ENCODE measurements around the gene HSPG2. TPM values are rescaled to one million over a fixed set of nuclear protein-coding genes. Genes with fewer than 3 reads are reported as not detected.

HSPG2 gene
- total RNA-seq, 1 donor from 2014 or later, result 746 TPM

DNA sequence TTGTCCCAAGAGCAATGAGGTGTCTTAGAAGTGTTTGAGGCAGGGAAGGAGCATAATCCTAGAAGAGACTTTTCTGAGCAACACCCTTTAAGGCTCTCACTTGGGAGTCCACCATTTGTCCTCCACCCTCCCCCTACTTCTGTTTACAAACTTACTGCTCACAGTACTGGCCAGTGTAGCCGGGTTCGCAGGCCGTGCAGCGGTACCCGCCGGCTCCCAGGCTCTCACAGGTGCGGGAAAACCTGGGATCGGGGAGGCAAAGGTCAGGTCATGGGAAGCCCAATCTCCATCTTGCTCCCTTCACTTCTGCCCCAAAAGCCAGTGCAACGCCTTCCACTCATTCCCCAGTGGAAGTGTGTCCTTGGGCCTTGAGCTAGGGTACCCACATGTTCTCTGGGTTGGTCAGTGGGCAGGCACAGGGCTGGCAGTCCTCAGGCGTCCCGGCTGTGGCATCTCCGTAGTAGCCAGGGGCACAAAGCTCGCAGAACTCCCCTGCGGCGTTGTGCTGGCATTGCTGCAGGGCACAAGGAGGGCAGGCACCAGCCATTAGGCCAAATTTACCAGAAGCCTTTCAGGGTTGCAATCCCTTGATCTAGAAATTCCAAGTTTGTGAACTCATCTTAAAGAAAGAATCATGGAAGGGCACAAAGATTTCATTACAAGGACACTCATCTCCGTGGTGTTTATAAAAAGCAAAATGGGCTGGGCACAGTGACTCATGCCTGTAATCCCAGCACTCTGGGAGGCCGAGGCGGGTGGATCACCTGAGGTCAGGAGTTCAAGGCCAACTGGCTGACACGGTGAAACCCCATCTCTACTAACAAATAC is 75.3 kb downstream of the HSPG2 start:
- DNase-seq (ENCODE audit: low spot score), result no peak

DNA sequence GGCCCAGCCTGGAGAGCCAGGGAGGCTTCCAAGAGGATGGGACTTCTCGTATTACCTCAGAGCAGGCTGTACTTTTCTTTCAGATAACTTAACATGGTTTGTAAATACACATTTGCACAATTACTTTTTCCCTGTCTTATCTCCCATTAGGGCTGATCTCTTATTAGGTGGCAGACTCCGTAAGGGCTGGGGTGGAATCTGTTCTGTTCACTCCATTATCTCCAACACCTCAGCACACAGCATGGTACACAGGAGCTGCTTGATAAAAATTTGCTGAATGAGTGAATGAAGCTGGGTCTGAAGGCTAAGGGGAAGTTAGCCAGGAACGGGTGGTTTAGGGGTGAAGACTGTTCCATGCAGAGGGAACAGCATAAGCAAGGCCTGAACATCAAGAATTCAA is 76.1 kb downstream of the HSPG2 start:
- DNase-seq (ENCODE audit: low spot score), result no peak

- DNase-seq (ENCODE audit: low spot score), result no peak
Measured at GRCh38 chr1:21859669-21860179, 77.4 kb downstream of the HSPG2 start.

DNA sequence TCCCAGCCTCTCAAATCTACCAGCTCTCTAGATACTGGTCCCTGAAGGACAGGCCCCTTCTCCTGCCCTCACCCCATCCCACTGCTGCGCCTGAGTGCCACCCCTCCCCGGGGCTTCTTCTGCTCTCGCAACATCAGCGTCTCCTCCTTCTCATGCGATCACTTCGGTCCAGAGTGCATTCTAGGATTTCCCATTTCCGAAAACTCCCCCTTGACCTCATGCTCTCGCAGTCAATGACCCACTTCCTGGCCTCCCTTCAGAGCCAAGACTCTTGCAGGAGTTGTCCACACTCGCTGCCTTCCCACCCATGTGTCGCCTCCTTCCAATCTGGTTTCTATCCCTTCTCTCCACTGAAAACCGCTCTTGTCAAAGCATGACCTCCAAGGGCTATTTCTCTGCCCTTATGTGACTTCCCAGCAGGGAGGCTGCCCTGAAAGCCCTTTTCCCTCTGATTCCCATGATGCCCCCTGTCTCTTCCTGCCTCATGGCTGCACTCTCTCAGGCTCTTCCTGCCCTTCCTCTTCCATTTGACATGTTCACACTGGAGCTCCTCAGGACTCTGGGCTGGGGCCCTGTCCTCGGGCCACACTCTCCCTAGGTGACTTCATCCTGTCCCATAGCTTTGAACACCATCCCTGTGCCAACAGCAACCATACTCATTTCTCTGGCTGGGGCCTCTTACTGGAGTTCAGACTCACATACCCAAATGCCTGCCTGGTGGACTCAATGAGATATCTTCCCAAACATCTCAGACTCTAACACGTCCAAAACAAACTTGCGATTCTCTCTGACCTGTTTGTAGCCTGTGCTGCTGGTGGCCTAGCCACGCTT is 79.1 kb downstream of the HSPG2 start:
- no peak for DNase-seq (ENCODE audit: low spot score)

DNA sequence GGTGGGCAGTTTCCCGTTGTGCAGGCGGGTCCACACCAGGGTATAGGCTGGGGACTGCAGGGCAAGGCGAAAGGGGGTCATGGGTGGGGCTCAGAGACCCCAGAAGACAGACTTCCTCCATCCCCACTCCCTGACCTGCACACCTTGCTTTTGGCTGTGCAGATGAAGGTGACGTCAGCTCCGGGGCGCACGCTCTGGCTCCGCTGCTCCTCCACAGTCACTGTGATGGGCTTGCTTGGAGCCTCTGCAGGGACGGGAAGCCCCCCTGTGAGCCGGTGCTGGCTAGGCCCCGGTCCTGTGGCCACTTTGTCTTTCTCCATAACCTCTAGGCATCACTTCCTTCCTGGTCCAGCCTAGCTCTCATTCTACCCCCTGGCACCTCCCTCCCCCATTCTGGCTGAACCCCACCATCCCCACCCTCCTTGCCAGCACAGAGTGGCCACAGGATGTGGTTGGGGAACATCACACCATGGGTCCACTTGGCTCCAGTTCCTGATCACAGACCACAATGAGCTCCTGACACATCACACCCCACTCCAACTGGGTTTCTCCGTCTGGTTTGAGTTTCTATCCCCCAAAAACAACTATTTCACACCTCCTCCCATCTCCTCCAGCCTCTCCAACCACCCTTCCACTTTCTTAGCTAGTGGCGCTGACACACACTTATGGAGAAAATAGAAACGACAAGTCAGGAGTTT is 79.8 kb downstream of the HSPG2 start:
- no peak for DNase-seq (ENCODE audit: low spot score)

DNA sequence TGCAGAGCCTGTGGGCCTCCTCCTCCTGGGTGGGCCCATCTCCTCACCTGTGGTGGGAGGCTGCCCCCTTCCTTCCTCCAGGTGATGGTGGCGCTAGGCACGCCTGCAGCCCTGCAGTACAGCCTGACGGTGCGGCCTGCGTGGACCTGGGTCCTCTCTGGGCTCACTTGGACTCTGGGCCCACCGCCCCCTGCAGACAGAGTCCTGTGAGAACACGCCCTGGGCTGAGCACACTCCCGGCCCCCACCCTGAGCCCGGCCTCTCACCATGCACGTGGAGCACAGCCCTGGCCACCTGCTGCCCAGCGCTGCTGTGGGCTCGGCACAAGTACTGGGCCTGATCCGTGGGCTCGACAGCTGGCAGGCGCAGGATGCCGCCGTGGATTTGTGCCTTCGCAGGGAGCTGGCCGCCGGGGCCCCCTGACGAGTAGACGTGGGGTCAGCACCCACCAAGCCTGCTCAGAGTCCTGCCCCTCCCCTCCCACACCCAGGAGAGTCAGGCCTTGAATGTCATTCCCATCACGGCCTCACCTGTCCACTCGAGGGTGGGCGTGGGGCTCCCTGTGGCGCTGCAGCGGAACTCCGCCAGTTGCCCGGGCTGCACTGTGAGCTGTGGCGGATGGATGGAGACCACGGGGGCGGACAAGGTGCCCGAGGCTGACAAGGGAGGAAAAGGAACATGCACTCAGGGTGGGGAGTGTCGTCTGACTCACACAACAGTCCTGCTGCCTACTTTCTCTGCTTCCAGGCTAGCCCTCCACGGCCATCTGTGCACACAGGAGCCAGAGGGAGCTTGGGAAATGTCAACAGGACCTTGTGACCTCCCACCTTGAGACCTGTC is 81.6 kb downstream of the HSPG2 start:
- DNase-seq (ENCODE audit: low spot score), result no peak

- no peak for DNase-seq (ENCODE audit: low spot score)
Measured at GRCh38 chr1:21854751-21855131, 82.4 kb downstream of the HSPG2 start.

DNA sequence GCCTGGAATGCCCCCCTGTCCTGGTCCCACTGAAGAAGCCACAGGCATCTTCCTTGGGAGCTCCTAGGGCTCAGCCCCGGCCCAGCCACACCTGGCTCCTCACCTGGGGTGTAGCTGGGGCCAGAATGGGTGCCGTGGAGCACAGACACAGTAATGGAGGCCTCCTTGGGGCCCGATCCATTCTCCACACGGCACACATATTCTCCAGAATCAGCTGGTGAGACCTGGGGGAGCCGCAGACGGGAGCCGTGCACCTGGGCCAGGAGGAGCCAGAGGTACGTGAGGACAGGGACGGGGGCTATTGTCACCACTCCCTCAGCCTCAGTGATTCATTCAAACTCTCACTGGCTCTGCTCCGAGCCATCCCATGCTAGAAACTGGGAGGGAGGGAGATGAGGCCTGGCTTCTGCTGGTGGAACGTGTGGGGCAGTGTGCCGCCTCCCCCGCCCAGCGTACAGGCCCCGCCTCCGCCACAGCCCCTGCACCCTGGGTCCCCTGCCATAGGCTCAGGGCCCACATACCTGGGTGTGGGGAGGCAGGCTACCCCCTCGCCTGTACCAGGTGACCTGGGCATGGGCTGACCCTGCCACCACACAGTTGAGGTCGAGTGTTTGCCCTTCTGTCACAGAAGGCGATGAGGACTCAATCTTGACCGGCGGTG is 82.9 kb downstream of the HSPG2 start:
- no peak for DNase-seq (ENCODE audit: low spot score)

GRCh38 chr1:21853131-21853427 is 84.0 kb downstream of the HSPG2 start:
- no peak for DNase-seq (ENCODE audit: low spot score)

GRCh38 chr1:21852282-21853130 is 84.6 kb downstream of the HSPG2 start:
- no peak for DNase-seq (ENCODE audit: low spot score)

DNA sequence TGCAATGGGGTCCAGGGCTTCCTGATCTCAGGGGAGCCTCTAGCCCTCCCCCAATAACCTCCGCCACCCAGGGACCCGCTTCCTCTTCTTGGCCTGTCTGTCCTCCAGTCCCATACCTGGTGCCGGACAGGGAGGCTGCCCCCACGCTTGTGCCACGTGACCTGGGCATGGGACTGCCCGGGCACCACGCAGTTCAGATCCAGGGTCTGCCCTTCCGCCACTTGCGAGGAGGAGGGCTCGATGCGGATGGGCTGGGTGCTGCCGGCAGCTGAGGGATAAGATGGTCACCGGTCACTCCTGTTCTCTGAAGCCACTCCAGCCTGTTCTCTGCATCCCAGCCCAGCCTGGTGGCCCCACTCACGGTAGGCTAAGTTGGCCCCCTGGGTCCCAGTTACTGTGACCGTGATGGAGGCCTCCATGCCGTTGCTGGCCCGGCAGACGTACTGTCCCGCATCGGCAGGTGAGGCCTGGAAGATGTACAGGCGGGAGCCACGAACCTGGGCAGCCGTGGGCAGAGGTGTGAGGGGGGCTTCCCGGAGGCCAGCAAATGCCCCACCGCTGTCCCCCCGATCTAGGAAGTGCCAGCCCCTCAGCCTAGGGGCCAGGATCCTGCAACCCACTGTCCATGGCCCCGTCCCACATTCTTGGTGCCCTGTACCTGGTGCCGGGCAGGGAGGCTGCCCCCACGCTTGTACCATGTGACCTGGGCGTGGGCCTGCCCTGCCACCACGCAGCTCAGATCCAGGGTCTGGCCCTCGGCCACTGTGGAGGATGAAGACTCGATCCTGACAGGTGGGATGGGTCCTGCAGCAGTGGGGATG is 85.5 kb downstream of the HSPG2 start:
- no peak for DNase-seq (ENCODE audit: low spot score)

- no peak for DNase-seq (ENCODE audit: low spot score)
Measured at GRCh38 chr1:21849909-21850576, 87.1 kb downstream of the HSPG2 start.

DNA sequence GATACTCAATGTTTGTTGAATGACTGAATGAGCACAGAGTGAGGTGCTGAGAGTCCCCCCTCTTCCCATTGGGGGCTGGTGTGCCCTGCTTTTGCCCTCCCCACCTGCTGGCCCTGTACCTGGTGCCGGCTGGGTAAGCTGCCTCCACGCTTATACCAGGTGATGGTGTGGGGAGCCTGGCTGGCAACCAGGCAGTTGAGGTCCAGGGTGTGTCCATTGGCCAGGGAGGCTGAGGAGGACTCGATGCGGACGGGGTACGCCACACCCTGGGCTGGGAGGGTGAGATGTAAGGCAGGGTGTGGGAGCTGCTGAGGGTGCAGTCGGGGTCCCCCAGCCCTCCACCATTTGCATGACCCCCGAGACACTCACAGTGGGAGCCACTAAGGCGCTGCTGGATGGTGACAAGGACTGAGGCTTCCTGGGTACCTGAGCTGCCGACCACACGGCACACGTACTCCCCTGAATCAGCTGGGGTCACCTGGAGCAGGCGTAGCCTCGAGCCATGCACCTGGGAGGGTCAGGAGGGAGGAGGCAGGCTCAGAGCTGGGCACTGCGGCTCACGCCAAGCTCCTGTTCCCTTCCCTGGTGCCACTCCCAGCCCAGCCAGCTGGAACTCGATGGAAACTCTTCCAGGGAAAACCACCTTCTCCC is 88.5 kb downstream of the HSPG2 start:
- no peak for DNase-seq (ENCODE audit: low spot score)

DNA sequence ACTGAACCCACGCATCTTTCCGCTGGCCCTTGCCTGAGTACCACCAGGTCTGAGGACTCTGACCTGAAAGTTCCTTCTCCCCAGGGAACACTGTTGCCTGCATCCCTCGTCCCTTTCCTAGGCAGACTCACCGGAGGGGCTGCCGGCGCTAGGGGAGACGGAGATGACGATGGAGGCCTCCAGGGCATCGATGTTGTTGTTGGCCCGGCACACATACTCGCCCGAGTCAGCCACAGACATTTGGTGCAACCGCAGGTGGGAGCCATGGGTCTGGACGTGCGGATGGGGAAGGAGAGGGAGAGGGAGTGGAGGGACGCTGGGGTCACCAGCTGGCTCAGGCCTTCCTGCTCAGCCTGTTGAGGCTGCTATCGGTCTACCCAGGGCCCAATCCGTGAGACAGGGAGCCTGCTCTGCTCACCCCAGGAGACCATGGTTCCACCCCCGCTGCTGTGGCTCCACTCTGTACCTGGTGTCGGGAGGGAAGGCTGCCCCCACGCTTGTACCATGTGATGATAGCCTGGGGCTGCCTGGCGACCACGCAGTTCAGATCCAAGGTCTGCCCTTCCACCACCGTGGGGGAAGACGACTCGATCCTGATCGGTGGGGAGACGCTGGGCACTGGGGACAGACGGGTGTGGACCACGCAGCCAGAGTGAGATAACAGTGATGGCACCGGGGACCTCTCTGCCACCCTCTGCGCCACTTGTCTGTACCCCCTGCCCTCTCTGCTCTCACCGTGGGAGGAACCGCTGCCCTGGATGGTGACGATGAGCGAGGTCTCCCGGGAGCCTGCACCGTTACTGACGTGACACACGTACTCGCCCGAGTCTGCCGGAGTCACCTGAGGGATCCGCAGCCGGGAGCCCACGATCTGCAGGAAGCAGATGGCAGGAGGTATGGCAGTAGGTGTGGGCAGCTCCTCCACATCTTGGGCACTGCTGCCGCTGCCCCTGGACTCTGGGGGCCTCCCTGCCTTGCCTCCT is 89.6 kb downstream of the HSPG2 start:
- DNase-seq (ENCODE audit: low spot score), result no peak

DNA sequence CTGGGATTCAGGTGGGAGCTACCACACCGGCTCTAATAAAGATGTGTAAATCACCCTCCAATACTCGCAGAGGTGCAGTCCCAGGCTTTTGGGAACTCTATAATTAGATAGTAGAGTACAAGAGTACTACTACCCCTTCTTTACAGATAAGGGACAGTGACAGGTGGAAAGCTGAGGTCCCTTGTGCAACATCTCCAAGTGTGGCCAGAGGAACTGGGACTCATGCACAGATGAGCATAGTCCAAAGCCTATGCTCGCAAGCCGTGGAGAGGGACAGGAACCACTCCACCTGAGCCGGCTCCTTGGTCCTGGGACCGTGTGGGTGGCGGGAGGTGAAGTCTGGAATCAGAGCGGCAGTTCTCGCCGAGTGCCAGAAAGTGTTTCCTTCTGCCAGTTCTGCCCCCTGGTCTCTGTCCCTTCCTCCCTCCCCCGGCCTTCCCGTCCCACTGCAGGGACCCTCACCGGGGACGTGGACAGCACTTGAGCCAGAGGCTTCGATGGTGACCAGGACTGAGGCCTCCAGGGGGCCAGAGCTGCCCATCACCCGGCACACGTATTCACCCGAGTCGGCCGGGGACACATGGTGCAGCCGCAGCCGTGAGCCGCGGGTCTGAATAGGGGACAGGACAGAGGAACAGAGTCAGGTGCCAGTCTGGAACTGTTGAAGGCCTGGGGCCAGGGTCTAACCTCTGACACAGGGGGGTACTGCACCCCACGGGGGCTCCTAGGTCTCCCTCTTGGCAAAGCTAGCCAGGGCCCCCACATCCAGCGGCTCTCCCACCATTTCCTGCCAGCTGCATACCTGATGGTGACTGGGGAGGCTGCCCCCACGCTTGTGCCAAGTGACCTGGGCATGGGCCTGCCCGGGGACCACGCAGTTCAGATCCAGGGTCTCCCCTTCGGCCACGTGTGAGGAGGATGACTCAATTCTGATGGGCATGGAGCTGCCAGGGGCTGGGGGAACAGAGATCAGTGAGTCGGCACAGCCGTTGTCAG is 91.2 kb downstream of the HSPG2 start:
- DNase-seq (ENCODE audit: low spot score), result no peak

DNA sequence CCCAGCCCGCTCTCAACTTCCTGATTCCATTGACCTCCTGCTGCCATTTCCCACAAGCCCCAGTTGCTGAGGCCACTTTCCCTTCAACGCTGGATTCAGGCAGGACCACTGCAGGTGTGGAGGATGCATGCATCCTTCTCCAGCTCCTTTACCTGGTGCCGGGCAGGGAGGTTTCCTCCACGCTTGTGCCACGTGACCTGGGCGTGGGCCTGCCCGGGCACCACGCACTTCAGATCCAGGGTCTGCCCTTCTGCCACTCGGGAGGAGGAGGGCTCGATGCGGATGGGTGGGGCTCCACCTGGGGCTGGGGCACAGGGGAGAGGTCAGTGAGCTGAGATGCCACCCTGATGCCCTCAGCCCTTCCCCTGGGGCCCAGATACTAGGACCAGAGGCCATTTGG is 93.1 kb downstream of the HSPG2 start:
- no peak for DNase-seq (ENCODE audit: low spot score)
